Measurements from ENCODE around the gene MICAL3.
"Not testable (repeated sequence)": the region's sequence is repeated elsewhere in the genome, so short reads cannot be mapped to it uniquely, and the experiment has no call there.

MICAL3 gene

GRCh38 chr22:17772958-17773605, 251.3 kb downstream of the MICAL3 start:
- peak overlapping the region; percentile 62 for H3K4me3 ChIP-seq (ENCODE audit: low read depth, low read length)
- DNase-seq (ENCODE audit: low read depth): no peak
- no peak for TF ChIP-seq CTCF (IDR thresholded peaks at IDR 0.05; ENCODE audit: control insufficient read depth, extremely low read depth, insufficient read depth)

GRCh38 chr22:17772249-17772957, 252.0 kb downstream of the MICAL3 start:
- no peak for TF ChIP-seq CTCF (IDR thresholded peaks at IDR 0.05; ENCODE audit: control insufficient read depth, extremely low read depth, insufficient read depth)
- no peak overlapping the region for H3K4me3 ChIP-seq (ENCODE audit: low read depth, low read length)
- DNase-seq (ENCODE audit: low read depth): no peak

- no peak for DNase-seq (ENCODE audit: low read depth)
- H3K4me3 ChIP-seq (ENCODE audit: low read depth, low read length): no peak overlapping the region
Observed at GRCh38 chr22:17770180-17771077, 253.9 kb downstream of the MICAL3 start.

GRCh38 chr22:17769716-17770082, 254.7 kb downstream of the MICAL3 start:
- no peak for DNase-seq (ENCODE audit: low read depth)
- no peak for TF ChIP-seq CTCF (IDR thresholded peaks at IDR 0.05; ENCODE audit: control insufficient read depth, extremely low read depth, insufficient read depth)
- H3K4me3 ChIP-seq (ENCODE audit: low read depth, low read length): no peak overlapping the region

More at GRCh38 chr22:17770180-17771077, 253.9 kb downstream of the MICAL3 start:
- no peak for TF ChIP-seq CTCF (IDR thresholded peaks at IDR 0.05; ENCODE audit: control insufficient read depth, extremely low read depth, insufficient read depth)

GRCh38 chr22:17769013-17769715, 255.2 kb downstream of the MICAL3 start:
- no peak for TF ChIP-seq CTCF (IDR thresholded peaks at IDR 0.05; ENCODE audit: control insufficient read depth, extremely low read depth, insufficient read depth)
- no peak for DNase-seq (ENCODE audit: low read depth)
- no peak overlapping the region for H3K4me3 ChIP-seq (ENCODE audit: low read depth, low read length)

- no peak overlapping the region for H3K4me3 ChIP-seq (ENCODE audit: low read depth, low read length)
- TF ChIP-seq CTCF (IDR thresholded peaks at IDR 0.05; ENCODE audit: control insufficient read depth, extremely low read depth, insufficient read depth): no peak
- DNase-seq (ENCODE audit: low read depth): no peak
Observed at GRCh38 chr22:17767233-17768065, 256.9 kb downstream of the MICAL3 start.

GRCh38 chr22:17764852-17765251, 259.5 kb downstream of the MICAL3 start:
- not testable (repeated sequence) for H3K4me3 ChIP-seq (ENCODE audit: low read depth, low read length); DNase-seq (ENCODE audit: low read depth)
